Duodenal mucosa (tissue), 2 donors: ENCODE measurements around the gene SOX11.

ENCODE experiments used
- H3K27ac ChIP-seq: one replicate; pipeline ENCODE4 v1.7.0; 2013; ENCODE audit warnings: low read depth, low read length
- H3K27me3 ChIP-seq, 2 donors: one replicate each; pipeline ENCODE4 v1.7.0; 2013; ENCODE audit warnings: low read length in 2 of 2, control low read depth in 1 of 2; ENCODE audit not compliant: insufficient read depth in 2 of 2, control insufficient read depth in 1 of 2
- H3K36me3 ChIP-seq, 2 donors: one replicate each; pipeline ENCODE4 v1.7.0; 2013; ENCODE audit warnings: low read length in 2 of 2, control low read depth in 1 of 2; ENCODE audit not compliant: insufficient read depth in 2 of 2, control insufficient read depth in 1 of 2
- H3K4me1 ChIP-seq, 2 donors: one replicate each; pipeline ENCODE4 v1.7.0; 2013; ENCODE audit warnings: low read length in 2 of 2, control low read depth in 1 of 2; ENCODE audit not compliant: insufficient read depth in 2 of 2, control insufficient read depth in 1 of 2
- H3K4me3 ChIP-seq, 2 donors: one replicate each; pipeline ENCODE4 v1.7.0; 2013; ENCODE audit warnings: low read length in 2 of 2, low read depth in 1 of 2
- H3K9ac ChIP-seq, 2 donors: one replicate each; pipeline ENCODE4 v1.7.0; 2013; ENCODE audit warnings: low read length in 2 of 2, low read depth in 1 of 2
- H3K9me3 ChIP-seq, 2 donors: one replicate each; pipeline ENCODE4 v1.7.0; 2013; ENCODE audit warnings: low read length in 2 of 2, control low read depth in 1 of 2; ENCODE audit not compliant: control insufficient read depth in 1 of 2

SOX11 gene

DNA sequence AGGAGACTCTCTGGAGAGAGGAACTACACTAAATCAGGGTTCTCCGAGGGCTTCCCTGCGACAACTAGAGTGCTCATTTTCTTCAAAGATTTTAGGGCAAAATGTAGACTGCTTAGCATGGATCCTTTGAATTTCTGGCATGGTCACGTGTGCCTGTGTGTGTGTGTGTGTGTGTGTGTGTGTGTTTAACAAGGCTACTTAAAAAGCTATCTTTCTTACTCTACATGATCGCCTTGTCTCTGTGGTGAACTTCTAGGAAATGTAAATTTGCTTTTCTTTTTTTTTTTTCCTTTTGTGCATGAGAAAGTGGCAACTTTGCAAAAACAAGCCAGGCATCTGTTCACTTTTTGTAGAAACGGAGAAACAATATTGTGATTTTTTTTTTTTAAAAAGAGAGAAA is 43.9 kb downstream of the SOX11 start:
- Histone ChIP-seq H3K27me3 (no peaks in the 10 kb centered on the region), H3K27ac (no peak overlapping the region), H3K36me3 (no peaks in the 10 kb centered on the region), H3K9ac (no peak overlapping the region), H3K4me1 (no peaks in the 10 kb centered on the region), H3K4me3 (no peak overlapping the region), H3K9me3 (no peaks in the 10 kb centered on the region)

GRCh38 chr2:5736886-5737285 is 44.7 kb downstream of the SOX11 start:
- no peak overlapping the region for H3K4me3 ChIP-seq
- H3K36me3 ChIP-seq, result no peaks in the 10 kb centered on the region
- H3K9me3 ChIP-seq, result no peaks in the 10 kb centered on the region
- H3K9ac ChIP-seq, result no peak overlapping the region
- no peaks in the 10 kb centered on the region for H3K4me1 ChIP-seq
- no peak overlapping the region for H3K27ac ChIP-seq
- H3K27me3 ChIP-seq, result no peaks in the 10 kb centered on the region

DNA sequence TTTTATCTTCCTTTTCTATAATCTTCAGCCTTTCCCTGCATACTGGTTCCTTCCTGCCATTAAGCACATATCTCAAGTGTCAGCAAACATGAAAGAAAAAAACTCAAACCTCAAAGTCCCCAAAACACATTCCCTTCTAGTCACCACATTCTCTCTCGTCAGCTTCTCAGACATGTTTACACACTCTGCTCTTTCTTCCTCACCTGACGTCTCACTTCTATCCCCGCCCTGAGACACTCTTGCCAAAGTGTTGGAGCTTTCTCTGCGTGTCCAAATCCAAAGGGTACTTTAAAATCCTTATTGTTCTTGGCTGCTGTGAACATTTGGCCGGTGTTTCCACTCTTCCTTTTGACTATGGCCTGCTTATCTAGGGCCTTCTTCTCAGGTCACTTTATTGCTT is 47.9 kb downstream of the SOX11 start:
- Histone ChIP-seq H3K9ac (no peak overlapping the region), H3K4me1 (no peaks in the 10 kb centered on the region), H3K9me3 (no peaks in the 10 kb centered on the region), H3K36me3 (no peaks in the 10 kb centered on the region), H3K4me3 (no peak overlapping the region), H3K27ac (no peak overlapping the region), H3K27me3 (no peaks in the 10 kb centered on the region)

DNA sequence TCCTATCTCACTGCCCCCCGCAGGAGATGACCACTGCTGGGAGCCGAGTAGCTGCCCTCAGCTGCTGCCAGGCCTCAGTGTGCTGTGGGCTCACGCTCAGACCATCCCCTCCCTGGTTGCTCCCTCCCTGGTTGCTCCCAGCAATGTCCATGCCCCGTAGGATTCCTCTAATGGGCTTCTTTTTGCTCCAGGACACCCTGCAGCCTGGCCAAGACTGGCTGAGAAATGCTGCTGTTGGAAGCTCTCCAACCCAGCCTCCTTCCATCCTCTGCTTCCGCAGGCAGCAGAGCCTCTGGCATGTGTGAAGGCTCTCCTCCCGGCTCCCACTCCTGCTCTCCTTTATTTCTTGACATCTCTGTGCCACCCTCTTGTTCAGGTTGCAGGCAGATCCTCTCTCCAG is 48.6 kb downstream of the SOX11 start:
- Histone ChIP-seq H3K9ac (no peak overlapping the region), H3K4me1 (no peaks in the 10 kb centered on the region), H3K36me3 (no peaks in the 10 kb centered on the region), H3K27ac (no peak overlapping the region), H3K9me3 (no peaks in the 10 kb centered on the region), H3K4me3 (no peak overlapping the region), H3K27me3 (no peaks in the 10 kb centered on the region)

DNA sequence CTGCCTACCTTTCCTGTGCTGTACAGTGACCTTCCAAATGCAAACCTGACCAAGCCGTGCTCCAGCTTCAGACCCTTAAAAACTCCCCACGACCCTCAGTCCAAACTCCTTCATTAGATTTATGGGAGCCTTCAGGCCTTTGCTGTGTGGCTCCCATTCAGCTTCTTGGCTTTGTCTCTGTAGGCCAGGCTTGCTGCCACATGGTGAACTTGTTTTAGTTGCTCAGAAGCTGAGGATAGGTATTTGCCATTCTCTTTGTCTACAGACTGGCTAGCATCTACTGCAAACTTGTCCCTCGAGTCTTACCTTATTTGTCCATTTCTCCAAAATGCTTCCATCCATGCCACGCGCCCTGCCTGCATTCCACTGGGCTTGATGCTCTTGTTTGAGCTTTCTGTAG is 49.1 kb downstream of the SOX11 start:
- no peak overlapping the region for H3K4me3 ChIP-seq
- no peak overlapping the region for H3K9ac ChIP-seq
- no peak overlapping the region for H3K27ac ChIP-seq

GRCh38 chr2:5742126-5742525 is 49.9 kb downstream of the SOX11 start:
- H3K4me3 ChIP-seq, result no peak overlapping the region
- no peaks in the 10 kb centered on the region for H3K4me1 ChIP-seq
- no peak overlapping the region for H3K27ac ChIP-seq
- no peak overlapping the region for H3K9ac ChIP-seq
- H3K9me3 ChIP-seq, result no peaks in the 10 kb centered on the region
- H3K27me3 ChIP-seq, result no peaks in the 10 kb centered on the region
- H3K36me3 ChIP-seq, result no peaks in the 10 kb centered on the region

More for the DNA sequence above, 49.1 kb downstream of the SOX11 start:
- Histone ChIP-seq H3K4me1 (no peaks in the 10 kb centered on the region), H3K27me3 (no peaks in the 10 kb centered on the region), H3K9me3 (no peaks in the 10 kb centered on the region), H3K36me3 (no peaks in the 10 kb centered on the region)

- Histone ChIP-seq H3K27me3 (no peaks in the 10 kb centered on the region), H3K27ac (no peak overlapping the region), H3K4me3 (no peak overlapping the region), H3K36me3 (no peaks in the 10 kb centered on the region), H3K9ac (no peak overlapping the region), H3K4me1 (no peaks in the 10 kb centered on the region), H3K9me3 (no peaks in the 10 kb centered on the region)
These were observed 56.2 kb downstream of the SOX11 start for GRCh38 chr2:5748391-5748790.

GRCh38 chr2:5748946-5749345 is 56.8 kb downstream of the SOX11 start:
- Histone ChIP-seq H3K27me3 (no peaks in the 10 kb centered on the region), H3K9ac (no peak overlapping the region), H3K4me3 (no peak overlapping the region), H3K36me3 (no peaks in the 10 kb centered on the region), H3K9me3 (no peaks in the 10 kb centered on the region), H3K4me1 (no peaks in the 10 kb centered on the region), H3K27ac (no peak overlapping the region)

DNA sequence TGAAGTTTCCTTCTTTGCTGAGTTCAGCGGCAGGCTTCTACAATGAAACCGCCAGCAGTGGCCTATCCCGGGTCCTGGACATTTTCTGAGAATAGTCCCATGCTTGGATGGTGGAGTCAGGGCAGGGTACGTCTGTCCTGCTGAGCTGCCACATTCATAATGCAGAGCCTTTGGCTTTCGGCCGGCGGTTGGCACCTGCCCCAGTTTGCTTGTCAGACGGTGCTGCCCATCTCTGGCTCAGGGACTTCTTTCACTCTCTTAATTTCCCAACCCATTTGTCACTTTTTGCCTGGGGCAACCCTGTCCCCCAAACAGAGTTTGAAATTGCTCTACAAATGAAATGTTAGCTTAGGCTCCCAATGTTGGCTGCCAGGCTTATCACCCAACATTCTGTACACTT is 57.2 kb downstream of the SOX11 start:
- no peak overlapping the region for H3K4me3 ChIP-seq
- H3K27me3 ChIP-seq, result no peaks in the 10 kb centered on the region
- no peak overlapping the region for H3K27ac ChIP-seq
- H3K4me1 ChIP-seq, result no peaks in the 10 kb centered on the region
- H3K9me3 ChIP-seq, result no peaks in the 10 kb centered on the region
- H3K9ac ChIP-seq, result no peak overlapping the region
- no peaks in the 10 kb centered on the region for H3K36me3 ChIP-seq
